ENCODE measurements around the gene KCNMA1.
A peak's percentile ranks its signal among the peaks of the same experiment; 100 is the strongest.

- TF ChIP-seq CTCF (conservative IDR thresholded peaks at IDR 0.05; ENCODE audit: low read depth, low read length) = peak; percentile 52
- TF ChIP-seq EZH2 (IDR thresholded peaks at IDR 0.05; ENCODE audit: low read length, unreplicated experiment) = no peak
- TF ChIP-seq EZH2phosphoT487 (IDR thresholded peaks at IDR 0.05; ENCODE audit: borderline replicate concordance, low read length) = no peak
Observed at GRCh38 chr10:77661100-77661499, 23.5 kb upstream of the KCNMA1 start.

Data from PC-3 (cell line).